GM19395 (cell line): ENCODE results near the gene AOAH.

Experiments
- ATAC-seq: cut with Tn5 transposase; IDR thresholded peaks from one replicate; pipeline ENCODE4 v1.9.1; 2021; ENCODE audit warnings: mild to moderate bottlenecking, moderate library complexity; ENCODE audit not compliant: unreplicated experiment

AOAH gene

GRCh38 chr7:36602934-36603887 is 121.1 kb downstream of the AOAH start:
- ATAC-seq, result no peak

GRCh38 chr7:36602511-36602910 is 121.8 kb downstream of the AOAH start:
- ATAC-seq, result no peak

GRCh38 chr7:36601601-36602000 is 122.7 kb downstream of the AOAH start:
- no peak for ATAC-seq

GRCh38 chr7:36600869-36601530 is 123.3 kb downstream of the AOAH start:
- ATAC-seq, result no peak

GRCh38 chr7:36600314-36600682 is 124.0 kb downstream of the AOAH start:
- ATAC-seq, result no peak

- ATAC-seq, result no peak
Observed at GRCh38 chr7:36599645-36600313, 124.5 kb downstream of the AOAH start.

GRCh38 chr7:36598054-36598674 is 126.1 kb downstream of the AOAH start:
- ATAC-seq, result no peak

- ATAC-seq, result no peak
Observed at GRCh38 chr7:36597090-36597773, 127.1 kb downstream of the AOAH start.

GRCh38 chr7:36594445-36594844 is 129.8 kb downstream of the AOAH start:
- ATAC-seq, result no peak

- no peak for ATAC-seq
Observed at GRCh38 chr7:36591636-36592035, 132.7 kb downstream of the AOAH start.

- no peak for ATAC-seq
Observed at GRCh38 chr7:36589391-36589790, 134.9 kb downstream of the AOAH start.

GRCh38 chr7:36583318-36583717 is 141.0 kb downstream of the AOAH start:
- ATAC-seq, result no peak

- no peak for ATAC-seq
Observed at GRCh38 chr7:36575832-36576231, 148.5 kb downstream of the AOAH start.

- no peak for ATAC-seq
Observed at GRCh38 chr7:36573066-36573465, 151.2 kb downstream of the AOAH start.

- ATAC-seq, result no peak
Observed at GRCh38 chr7:36571190-36571560, 153.1 kb downstream of the AOAH start.

GRCh38 chr7:36570528-36571189 is 153.6 kb downstream of the AOAH start:
- no peak for ATAC-seq

- ATAC-seq, result no peak
Observed at GRCh38 chr7:36568452-36568849, 155.8 kb downstream of the AOAH start.

- no peak for ATAC-seq
Observed at GRCh38 chr7:36567699-36568451, 156.4 kb downstream of the AOAH start.

- ATAC-seq, result no peak
Observed at GRCh38 chr7:36565792-36566356, 158.4 kb downstream of the AOAH start.
